GM21723 (cell line): ENCODE measurements around the gene LGALS3.

ENCODE experiments used
- ATAC-seq: cut with Tn5 transposase; IDR thresholded peaks from one replicate; pipeline ENCODE4 v1.9.1; 2021; ENCODE audit warnings: mild to moderate bottlenecking, moderate library complexity; ENCODE audit not compliant: unreplicated experiment

The LGALS3 gene

DNA sequence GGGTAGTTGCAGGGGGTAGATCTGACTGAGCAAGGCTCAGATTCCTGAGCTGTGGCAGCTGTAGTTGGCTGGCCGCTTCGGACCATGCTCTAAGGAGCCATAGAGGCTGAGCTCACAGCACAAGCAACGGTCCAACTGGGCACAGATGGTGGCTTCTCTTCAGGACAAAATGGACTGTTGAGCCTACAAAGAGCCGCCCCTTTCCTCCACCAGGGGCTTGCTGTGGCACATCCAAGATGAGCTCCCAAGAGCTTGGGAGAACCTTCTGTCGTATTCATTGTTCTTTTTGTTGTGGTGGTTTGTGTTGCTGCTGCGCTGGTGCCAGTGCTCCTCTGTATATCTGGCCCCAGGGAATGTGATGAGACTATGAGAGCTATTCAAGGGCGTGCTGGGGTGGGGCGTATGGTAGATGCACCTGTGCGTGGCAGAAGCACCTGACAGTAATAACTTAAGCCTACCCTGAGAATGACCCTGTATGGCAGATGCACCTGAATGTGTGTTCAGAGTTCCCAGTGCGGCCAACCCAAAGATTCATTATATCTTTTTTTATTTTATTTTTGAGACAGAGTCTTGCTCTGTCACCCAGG lies 17.8 kb upstream of the LGALS3 start:
- ATAC-seq: no peak

DNA sequence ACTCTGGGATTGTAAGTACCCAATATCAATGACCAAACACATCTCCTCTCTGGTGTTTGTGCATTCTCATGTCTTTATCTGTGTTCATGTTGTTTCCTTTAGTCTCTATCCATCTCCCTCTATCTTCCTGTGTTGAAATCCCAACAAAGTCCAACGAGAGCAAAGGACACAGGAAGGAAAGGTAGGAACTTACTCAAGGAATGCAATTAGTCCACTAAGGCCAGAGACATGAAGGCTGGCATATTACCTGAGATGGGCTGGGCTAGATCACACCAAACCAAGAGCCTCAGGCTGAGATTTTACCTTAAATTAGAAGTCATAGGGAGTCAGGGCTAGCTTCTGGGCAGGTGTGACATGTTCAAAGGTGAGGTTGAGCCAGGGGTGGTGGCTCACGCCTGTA lies 14.3 kb upstream of the LGALS3 start:
- ATAC-seq: no peak

GRCh38 chr14:55115460-55115859 lies 13.6 kb upstream of the LGALS3 start:
- no peak for ATAC-seq

DNA sequence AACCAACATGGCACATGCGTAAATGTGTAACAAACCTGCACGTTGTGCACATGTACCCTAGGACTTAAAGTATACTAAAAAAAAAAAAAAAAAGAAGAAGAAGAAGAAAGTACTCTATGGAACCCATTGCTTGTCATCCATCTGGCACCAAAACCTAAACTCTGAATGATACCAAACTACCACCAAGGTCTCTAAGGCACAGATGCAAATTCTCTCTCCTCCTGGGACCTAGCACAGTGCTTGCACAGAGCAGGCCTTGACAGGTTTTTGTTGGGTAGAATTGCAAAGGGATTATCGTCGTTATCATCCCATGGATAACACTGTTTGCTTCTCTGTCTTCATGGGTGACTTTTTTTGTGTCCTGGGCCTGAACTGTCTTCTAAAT lies 13.2 kb upstream of the LGALS3 start:
- ATAC-seq: no peak

GRCh38 chr14:55116246-55117030 lies 12.6 kb upstream of the LGALS3 start:
- no peak for ATAC-seq

DNA sequence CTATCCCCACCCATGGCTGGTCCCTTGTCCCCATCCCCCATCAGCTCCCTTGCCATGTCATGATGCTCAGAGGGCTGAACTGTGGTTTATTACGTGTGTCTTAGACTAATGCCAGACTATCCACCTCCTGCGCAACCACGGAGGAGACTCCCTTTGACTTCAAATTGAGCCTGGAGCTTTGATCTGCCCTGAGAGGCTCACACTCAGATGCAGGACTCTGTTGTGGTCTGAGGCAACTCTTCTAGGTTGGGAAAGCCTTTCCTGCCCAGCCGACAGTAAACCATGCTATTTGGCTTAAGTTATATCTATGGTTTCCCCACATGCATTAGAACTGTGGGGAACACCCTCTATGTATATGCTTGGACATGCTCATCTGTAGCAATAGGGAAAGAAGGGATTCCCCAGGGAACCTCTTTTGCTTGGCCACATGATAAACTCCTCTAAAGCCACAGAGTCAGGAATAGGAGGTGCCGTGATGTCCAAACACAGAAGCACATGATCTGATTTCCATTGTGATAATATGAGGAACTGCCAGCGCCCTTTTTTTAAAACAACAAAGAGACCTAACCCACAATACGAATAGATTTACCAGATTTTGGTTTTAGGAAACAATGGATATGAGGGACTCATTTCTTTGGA lies 11.1 kb upstream of the LGALS3 start:
- ATAC-seq: no peak

GRCh38 chr14:55118761-55119160 lies 10.3 kb upstream of the LGALS3 start:
- no peak for ATAC-seq

DNA sequence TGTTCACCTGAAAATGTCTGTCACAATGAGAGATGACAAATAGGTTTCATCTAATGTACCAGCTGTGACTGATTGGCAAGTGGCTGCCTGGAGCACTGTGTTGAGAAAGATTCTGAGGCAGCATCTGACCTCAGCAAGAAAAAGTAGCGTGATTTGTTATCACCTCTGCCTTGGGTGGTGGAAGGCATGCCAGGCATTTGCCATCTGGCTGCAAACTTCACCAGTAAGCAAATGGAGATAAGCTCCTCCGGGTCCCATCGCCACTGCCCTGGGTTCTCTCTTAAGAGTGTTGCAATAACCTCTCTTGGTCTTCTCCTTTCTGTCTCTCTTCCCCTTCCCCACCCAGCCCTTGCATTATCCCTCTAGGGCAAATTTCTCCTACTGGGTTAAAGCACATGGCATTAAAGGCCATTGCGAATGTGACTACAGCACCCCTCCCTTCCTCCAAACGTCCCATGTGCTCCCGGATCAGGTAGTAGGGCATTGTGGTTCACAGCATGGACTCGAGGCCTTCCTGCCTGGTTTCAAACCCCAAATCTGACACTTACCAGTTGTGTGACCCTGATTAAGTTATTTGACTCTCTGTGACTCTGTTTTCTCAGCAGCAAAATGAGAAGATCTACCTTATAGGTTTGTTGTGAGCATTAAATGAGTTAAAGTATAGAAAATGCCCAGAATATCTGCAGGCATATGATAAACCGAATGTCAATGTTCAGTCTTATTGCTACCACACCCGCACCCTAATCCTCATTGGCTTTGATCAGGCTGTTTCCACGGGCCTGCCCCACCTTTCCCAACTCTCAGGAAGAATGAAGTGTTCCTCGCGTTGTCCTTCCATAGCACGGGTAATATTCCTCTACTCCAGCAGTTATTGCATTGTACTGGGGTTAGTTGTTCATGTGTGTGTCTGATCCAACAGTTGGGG lies 8.2 kb upstream of the LGALS3 start:
- ATAC-seq: no peak

GRCh38 chr14:55121628-55122439 lies 7.2 kb upstream of the LGALS3 start:
- no peak for ATAC-seq

DNA sequence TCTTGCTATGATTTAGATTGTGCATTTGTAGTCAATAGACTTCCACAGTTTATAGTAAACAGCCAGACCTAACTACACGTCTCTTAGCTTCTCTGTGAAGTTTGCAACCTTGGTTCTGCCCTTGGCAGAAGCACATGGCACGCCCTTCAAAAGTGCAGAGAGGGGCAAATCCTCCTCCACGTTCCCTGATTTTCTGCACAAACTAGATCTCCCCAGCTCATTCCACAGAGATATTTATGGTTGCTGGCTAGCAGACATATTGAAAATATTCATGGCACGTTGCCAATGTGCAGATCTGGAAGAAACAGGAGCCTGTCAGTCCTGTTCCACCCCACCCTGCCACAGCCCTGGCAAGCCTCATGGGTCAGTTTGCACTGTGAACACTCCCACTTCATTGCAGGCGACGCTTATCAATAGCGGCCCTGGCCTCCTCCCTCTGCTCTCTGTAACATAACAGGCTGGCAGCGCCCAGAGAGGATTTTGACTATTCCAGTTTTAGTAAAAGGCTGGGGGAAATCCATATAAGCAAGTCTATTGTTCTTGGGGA lies 6.5 kb upstream of the LGALS3 start:
- no peak for ATAC-seq

DNA sequence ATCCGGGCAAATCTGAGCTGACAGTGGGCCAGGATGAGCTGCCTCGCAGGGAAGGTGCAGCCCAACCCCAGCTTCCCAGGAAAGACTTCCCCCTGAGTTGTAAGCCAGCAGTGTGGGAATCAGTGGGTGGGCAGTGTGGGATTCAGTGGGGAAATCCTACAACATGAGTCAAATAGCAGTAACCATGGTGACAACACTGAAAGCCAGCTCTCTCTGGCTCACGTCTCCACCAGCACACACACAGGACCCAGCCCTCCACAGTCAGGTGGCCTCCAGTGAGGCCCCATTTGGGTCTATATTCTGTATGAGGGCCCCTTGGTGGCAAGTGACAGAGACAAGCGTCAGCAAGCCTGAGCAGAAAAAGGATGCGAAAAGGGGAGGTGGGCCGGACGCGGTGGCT lies 6.0 kb upstream of the LGALS3 start:
- no peak for ATAC-seq

DNA sequence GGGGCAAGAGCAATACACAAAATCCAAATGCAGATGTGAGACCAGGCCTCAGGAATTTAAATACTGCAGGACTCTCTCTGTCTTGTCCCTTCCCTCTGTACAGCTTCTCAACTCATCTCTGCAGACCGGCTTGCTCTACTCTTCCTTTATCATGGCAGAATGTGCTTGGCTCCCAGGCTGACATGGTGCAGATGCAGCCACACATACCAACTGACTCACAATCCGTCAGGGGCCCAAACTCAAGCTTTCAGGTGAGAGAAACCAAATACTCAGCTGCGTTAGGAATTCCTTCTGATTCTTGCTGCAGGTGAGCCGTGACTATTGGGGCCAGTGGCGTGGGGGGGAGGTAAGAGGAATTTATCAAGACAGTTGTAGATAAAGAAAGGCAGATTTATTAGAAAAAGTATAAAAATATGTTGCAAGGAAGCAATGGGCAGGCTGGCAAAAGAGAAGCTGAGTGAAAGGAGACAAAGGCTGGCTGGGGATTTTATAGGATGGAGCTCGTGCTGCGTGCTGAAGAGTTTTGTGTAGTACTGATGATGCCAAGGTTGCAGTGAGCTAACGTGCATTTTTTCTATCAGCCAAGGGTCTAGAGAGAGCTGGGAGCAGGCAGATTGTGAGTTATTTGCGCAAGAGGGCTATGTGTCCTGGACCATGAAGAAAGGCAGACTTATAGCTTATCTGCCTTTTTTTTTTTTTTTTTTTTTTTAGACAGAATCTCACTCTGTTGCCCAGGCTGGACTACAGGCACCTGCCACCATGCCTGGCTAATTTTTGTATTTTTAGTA lies 5.0 kb upstream of the LGALS3 start:
- no peak for ATAC-seq

DNA sequence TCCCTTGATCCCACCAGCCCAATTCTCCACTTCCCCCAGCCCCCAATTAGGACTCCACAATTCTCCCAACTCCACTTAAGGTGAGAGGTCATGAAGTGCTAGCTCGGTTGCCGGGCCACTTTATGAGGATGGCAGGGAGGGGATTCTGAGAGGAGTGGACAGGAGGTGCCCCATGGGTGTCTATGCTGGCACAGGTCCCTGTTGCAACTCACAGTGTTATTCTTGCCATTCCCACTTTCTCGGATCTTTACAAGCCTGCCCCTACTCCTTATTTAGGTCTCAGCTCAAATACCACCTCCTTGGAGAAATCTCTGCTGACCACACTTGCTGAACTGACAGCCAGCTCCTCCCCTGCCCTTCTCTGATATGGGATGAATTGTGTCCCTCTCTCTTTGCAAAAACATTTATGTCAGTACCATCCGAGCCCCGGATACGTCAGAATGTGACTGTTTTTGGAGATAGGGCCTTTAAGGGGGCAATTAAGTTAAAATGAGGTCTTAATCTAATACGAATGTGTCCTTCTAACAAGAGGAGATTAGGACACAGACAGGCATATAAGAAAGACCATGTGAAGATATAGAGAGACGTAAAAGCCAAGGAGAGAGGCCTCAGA lies 4.2 kb upstream of the LGALS3 start:
- ATAC-seq: no peak

DNA sequence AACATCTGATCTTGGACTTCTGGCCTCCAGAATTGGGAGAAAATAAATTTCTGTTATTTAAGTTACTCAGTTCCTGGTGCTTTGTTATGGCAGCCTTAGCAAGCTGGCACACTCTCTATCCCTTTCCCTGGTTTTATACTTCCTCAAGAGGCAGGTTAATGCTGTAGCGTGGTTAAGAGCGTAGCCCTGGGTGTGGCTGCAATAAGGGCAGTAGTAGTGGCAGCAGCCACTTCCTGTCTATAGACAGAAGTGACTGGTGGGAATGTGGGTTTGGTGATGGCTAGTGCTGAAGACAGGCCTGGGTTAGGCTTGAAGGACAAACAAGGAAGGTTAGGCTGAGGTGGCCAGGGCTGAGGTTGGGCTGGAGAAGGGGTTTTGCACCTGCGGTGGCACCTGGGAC lies 3.6 kb upstream of the LGALS3 start:
- no peak for ATAC-seq

- ATAC-seq: no peak
Observed at GRCh38 chr14:55126034-55126433, 3.0 kb upstream of the LGALS3 start.

DNA sequence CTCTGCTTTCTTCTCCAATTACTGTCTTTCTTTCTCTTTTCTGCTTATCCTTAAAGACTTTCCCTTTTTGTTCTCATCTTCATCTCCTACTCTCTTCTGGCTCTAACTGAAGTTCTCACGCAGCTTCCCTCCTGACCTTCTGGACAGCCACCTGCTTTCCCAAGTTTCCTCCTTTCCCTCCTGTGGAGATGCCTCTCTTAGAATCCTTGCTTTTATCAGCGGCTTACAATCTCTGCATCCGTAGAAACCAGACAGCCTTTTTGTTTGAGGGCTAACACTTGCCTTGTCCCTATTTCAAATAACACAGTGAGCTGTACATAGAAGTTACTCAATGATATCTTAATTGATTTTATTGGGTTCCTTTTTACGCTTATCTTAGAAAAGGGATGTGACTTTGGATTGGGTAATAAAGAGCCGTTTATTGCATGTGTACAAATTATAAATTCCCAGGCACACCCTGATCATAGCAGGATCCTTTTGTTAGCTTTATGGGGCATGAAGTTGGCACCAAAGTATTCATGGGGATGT lies 2.1 kb upstream of the LGALS3 start:
- no peak for ATAC-seq

DNA sequence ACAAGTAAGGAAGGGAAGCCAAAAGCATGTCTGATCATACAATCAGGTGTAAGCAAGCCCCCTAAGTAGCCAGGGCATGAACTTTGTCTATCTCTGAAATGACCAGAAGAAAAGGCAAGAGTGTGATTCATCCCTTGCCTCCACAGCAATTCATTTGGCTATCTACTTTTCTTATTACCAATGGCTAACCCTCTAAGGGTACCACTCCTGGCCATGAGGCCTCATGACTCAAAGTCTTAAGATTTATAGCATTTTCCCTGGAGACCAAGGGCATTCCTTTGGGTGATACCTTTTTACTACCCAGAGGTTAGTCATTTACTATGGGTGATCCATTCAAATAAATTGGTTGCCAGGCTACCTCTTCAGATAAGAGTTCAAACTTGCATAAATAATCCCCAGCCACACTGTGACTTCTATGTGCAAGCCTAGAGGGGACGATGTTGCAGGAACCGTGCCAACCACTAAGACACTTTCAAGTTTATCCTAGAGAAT lies 1.5 kb upstream of the LGALS3 start:
- ATAC-seq: no peak

DNA sequence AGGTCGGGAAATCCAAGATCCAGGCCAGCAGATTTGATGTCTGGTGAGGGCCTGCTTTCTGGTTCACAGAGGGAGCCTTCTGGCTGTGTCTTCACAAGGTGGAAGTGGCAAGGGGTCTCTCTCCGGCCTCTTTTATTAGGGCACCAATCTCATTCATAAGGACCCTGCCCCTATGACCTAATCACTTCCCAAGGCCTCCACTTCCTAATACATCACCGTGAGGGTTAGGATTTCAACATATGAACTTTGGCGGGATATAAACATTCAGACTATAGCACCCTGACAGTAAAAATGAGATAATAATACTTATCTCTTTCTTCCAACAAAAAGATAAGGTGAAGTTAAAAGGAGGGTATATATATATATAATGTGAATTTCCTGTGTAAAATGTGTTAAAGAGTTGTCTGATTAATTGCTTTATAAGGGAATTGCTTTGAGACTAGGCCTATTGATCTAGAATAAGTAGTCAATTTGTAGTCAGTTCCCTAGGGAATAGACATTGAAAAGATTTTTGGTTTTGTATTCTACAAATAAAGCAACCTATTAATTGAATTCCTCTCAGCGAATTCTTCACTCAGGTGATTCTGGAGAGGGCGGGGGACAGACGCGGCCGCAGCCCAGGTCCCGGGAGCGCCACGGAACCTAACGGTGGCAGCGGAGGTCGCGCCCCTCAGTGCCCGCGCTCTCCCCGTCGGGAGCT lies 516 bp upstream of the LGALS3 start:
- no peak for ATAC-seq
